Endothelial cell of umbilical vein (primary cell): Measurements from ENCODE around the gene PPM1H. TPM values are rescaled to one million over a fixed set of nuclear protein-coding genes. Genes with fewer than 3 reads are reported as not detected.

Experiments
- BruUV-seq: library from RNA; stranded (reverse); fragments of 400-500 nt; replicated peaks from 2 replicates; lab custom pipeline; 2021; lab: Mats Ljungman, UMichigan
- CTCF ChIA-PET: fragments of 300-600, 350-600 bp; sonication (Branson Sonifier 250); formaldehyde crosslinking; loops from one replicate; lab custom pipeline; 2021; ENCODE audit warnings: antibody characterized with exemption, inconsistent platforms; lab: Charles Lee
- POLR2A ChIA-PET: fragments of 300-600, 350-600 bp; sonication (Branson Sonifier 250); formaldehyde crosslinking; loops from one replicate; lab custom pipeline; 2021; ENCODE audit warnings: antibody characterized with exemption, inconsistent platforms; lab: Charles Lee
- DNase-seq: peaks from one replicate; pipeline ENCODE4 v3.0.0-alpha.2; 2011; ENCODE audit warnings: low read depth, low spot score
- FAIRE-seq: peaks from 2 replicates; lab custom pipeline; 2011; peaks lifted over from hg19 to GRCh38; lab: Jason Lieb, UNC
- H2AFZ ChIP-seq: 2 replicates; pipeline ENCODE4 v1.6.0; 2012; ENCODE audit warnings: low read depth, low read length, control low read depth, inconsistent platforms
- H3K27ac ChIP-seq: 2 replicates; pipeline ENCODE4 v1.5.1; 2011; ENCODE audit warnings: low read depth, mild to moderate bottlenecking, control low read depth, low read length, moderate library complexity; ENCODE audit not compliant: insufficient read depth
- H3K27me3 ChIP-seq, 2 experiments: 2 replicates each; pipeline versions ENCODE4 v1.6.0 to v1.6.1; 2011; ENCODE audit warnings: low read length in 2 of 2, mixed read lengths in 1 of 2; ENCODE audit not compliant: control insufficient read depth in 2 of 2, insufficient read depth in 2 of 2
- H3K36me3 ChIP-seq, 2 experiments: 2 replicates in 1 of 2; 3 replicates in 1 of 2; pipeline ENCODE4 v1.5.1; 2011; ENCODE audit warnings: low read length in 2 of 2, mild to moderate bottlenecking in 1 of 2, moderate library complexity in 1 of 2; ENCODE audit not compliant: control insufficient read depth in 2 of 2, insufficient read depth in 2 of 2; ENCODE audit errors: extremely low read depth in 1 of 2
- H3K4me1 ChIP-seq: 3 replicates; pipeline ENCODE4 v1.5.1; 2011; ENCODE audit warnings: mild to moderate bottlenecking, low read length; ENCODE audit not compliant: control insufficient read depth, insufficient read depth; ENCODE audit errors: extremely low read depth
- H3K4me2 ChIP-seq: 2 replicates; pipeline ENCODE4 v1.6.1; 2011; ENCODE audit warnings: low read length, control low read depth, mixed read lengths; ENCODE audit not compliant: insufficient read depth
- H3K4me3 ChIP-seq, 3 experiments: fragments of 200-600 bp in 1 of 3; sonication (generic), shearing (Covaris generic) in 1 of 3; replicated peaks in 1 of 3; 2 replicates each; pipeline ENCODE4 v1.5.1; 2011 to 2016; ENCODE audit warnings: control low read depth in 3 of 3, low read length in 3 of 3, mild to moderate bottlenecking in 2 of 3, inconsistent platforms in 1 of 3, low read depth in 1 of 3, moderate library complexity in 1 of 3; ENCODE audit not compliant: insufficient read depth in 1 of 3
- H3K79me2 ChIP-seq: 2 replicates; pipeline ENCODE4 v1.6.0; 2012; ENCODE audit warnings: low read length, inconsistent platforms; ENCODE audit not compliant: control insufficient read depth, insufficient read depth
- H3K9ac ChIP-seq: replicated peaks from 2 replicates; pipeline ENCODE3; 2011; ENCODE audit warnings: low read length, control low read depth; ENCODE audit not compliant: insufficient read depth; ENCODE audit errors: extremely low read depth
- H3K9me1 ChIP-seq: replicated peaks from 3 replicates; pipeline ENCODE4 v1.6.0; 2011; ENCODE audit warnings: mild to moderate bottlenecking, low read length; ENCODE audit not compliant: control insufficient read depth, insufficient read depth; ENCODE audit errors: extremely low read depth
- H3K9me3 ChIP-seq: replicated peaks from 2 replicates; pipeline ENCODE4 v1.5.1; 2012; ENCODE audit warnings: low read length, inconsistent platforms; ENCODE audit not compliant: control insufficient read depth, insufficient read depth
- H4K20me1 ChIP-seq: replicated peaks from 2 replicates; pipeline ENCODE3; 2011; ENCODE audit warnings: mild to moderate bottlenecking, low read length; ENCODE audit not compliant: control insufficient read depth, insufficient read depth; ENCODE audit errors: extremely low read depth
- EZH2 ChIP-seq: IDR thresholded peaks from 2 replicates; pipeline ENCODE4 v1.6.1; 2012; ENCODE audit warnings: borderline replicate concordance, low read depth, mild to moderate bottlenecking, moderate library complexity, low read length, inconsistent platforms; ENCODE audit not compliant: severe bottlenecking
- FOS ChIP-seq: IDR thresholded peaks from 2 replicates; pipeline ENCODE4 v1.6.1; 2011; ENCODE audit warnings: mild to moderate bottlenecking, low read length, moderate library complexity, borderline replicate concordance; ENCODE audit not compliant: insufficient read depth
- GATA2 ChIP-seq: IDR thresholded peaks from 2 replicates; pipeline ENCODE4 v1.7.0; 2011; ENCODE audit warnings: low read depth, mild to moderate bottlenecking, moderate library complexity, mixed read lengths, low read length; ENCODE audit not compliant: insufficient read length, insufficient read depth
- JUN ChIP-seq: IDR thresholded peaks from 2 replicates; pipeline ENCODE4 v1.6.1; 2011; ENCODE audit warnings: borderline replicate concordance, low read depth; ENCODE audit not compliant: insufficient read length, insufficient read depth
- MYC ChIP-seq: IDR thresholded peaks from one replicate; pipeline ENCODE4 v1.6.1; 2011; ENCODE audit warnings: mild to moderate bottlenecking, low read depth, low read length
- POLR2A ChIP-seq: IDR thresholded peaks from 2 replicates; pipeline ENCODE4 v1.6.1; 2012; ENCODE audit warnings: low read depth, mild to moderate bottlenecking, control low read depth, low read length
- POLR2AphosphoS5 ChIP-seq: IDR thresholded peaks from 2 replicates; pipeline ENCODE4 v1.6.1; 2012; ENCODE audit warnings: low read depth, mild to moderate bottlenecking, control low read depth, low read length, moderate library complexity; ENCODE audit not compliant: insufficient read depth
- dilution Hi-C: fragments of 300-500 bp; cut with MboI; formaldehyde crosslinking; loops from one replicate; pipeline ENCODE4 v1.15.0; 2019; ENCODE audit warnings: low sequenced_read_pairs; ENCODE audit not compliant: extremely low pct_ligation_motif_present
- intact Hi-C: fragments of 100-400 bp; cut with micrococcal nuclease; formaldehyde crosslinking; loops from one replicate; pipeline ENCODE4 v1.10.0; 2022
- polyA plus RNA-seq, 4 experiments: library from polyadenylated mRNA; depleted of rRNA in 3 of 4; stranded (reverse) in 3 of 4; unstranded in 1 of 4; fragments of >200 nt; gene quantifications; 2 replicates each; pipeline versions ENCODE4 v1.2.1 to v1.2.3, GENCODE V29; 2011 to 2012; ENCODE audit warnings: missing spikeins in 1 of 4
- total RNA-seq: library from RNA; stranded (reverse); gene quantifications from 2 replicates; pipeline ENCODE4 v1.2.3, GENCODE V29; 2021
- TF ChIP-seq, protein P1 (sequence below): IDR thresholded peaks from 2 replicates; pipeline ENCODE4 v1.6.1; 2011; ENCODE audit not compliant: insufficient read depth, insufficient read length
- TF ChIP-seq, protein P2 (sequence below), 2 donors: IDR thresholded peaks; 1 replicate in 1 of 2; 2 replicates in 1 of 2; pipeline ENCODE4 v1.5.1; 2011; ENCODE audit warnings: low read length in 2 of 2, mild to moderate bottlenecking in 2 of 2, moderate library complexity in 2 of 2, control low read depth in 1 of 2, inconsistent platforms in 1 of 2, low read depth in 1 of 2; ENCODE audit not compliant: insufficient read depth in 1 of 2; ENCODE audit errors: extremely low read depth in 1 of 2

The PPM1H gene
- total and polyA plus RNA-seq, 2 donors (not counting 3 experiments of a cell fraction or from before 2014, with no cell fraction given) = 1.0 to 7.2 TPM

DNA sequence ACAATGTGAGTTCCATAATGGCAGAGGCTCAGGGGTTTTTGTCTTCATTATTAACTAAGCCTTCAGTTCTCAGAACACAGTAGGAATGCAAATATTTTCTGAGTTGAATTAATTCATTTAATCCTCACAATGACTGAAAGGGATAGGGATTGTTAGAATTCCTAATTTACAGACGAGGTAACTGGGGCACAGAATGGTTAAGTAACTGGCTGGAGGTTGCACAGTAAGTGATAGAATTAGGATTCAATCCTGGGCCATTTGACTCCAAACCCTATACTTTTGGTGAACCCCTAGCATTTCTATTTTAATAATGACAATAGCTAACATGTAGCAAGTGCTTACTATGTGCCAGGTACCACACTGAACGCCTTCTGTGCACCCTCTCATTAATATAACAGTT, 163.1 kb downstream of the PPM1H start:
- FAIRE-seq (no peak), DNase-seq (no peak)
- Histone ChIP-seq H3K9me3 (no peaks in the 10 kb centered on the region), H3K4me1 (peaks cover 8% of the 10 kb centered on the region), H3K79me2 (no peaks in the 10 kb centered on the region), H3K4me2 (no peak overlapping the region), H3K36me3 (no peaks in the 10 kb centered on the region), H3K27ac (no peak overlapping the region), H2AFZ (no peak overlapping the region), H3K9ac (no peak overlapping the region), H3K9me1 (no peaks in the 10 kb centered on the region), H3K27me3 (no peaks in the 10 kb centered on the region), H4K20me1 (no peaks in the 10 kb centered on the region), H3K4me3 (no peak overlapping the region)
- POLR2A ChIA-PET = no interaction called here
- CTCF ChIA-PET = no interaction called here
- BruUV-seq = no TSS peak
- dilution Hi-C loops = no loop called here
- intact Hi-C loops = no loop called here
- TF ChIP-seq POLR2A (no peak), JUN (no peak), POLR2AphosphoS5 (no peak), EZH2 (no peak), MYC (no peak), FOS (no peak), GATA2 (no peak)
- TF ChIP-seq, protein P1, sequence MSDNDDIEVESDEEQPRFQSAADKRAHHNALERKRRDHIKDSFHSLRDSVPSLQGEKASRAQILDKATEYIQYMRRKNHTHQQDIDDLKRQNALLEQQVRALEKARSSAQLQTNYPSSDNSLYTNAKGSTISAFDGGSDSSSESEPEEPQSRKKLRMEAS = no peak
- TF ChIP-seq, protein P2, sequence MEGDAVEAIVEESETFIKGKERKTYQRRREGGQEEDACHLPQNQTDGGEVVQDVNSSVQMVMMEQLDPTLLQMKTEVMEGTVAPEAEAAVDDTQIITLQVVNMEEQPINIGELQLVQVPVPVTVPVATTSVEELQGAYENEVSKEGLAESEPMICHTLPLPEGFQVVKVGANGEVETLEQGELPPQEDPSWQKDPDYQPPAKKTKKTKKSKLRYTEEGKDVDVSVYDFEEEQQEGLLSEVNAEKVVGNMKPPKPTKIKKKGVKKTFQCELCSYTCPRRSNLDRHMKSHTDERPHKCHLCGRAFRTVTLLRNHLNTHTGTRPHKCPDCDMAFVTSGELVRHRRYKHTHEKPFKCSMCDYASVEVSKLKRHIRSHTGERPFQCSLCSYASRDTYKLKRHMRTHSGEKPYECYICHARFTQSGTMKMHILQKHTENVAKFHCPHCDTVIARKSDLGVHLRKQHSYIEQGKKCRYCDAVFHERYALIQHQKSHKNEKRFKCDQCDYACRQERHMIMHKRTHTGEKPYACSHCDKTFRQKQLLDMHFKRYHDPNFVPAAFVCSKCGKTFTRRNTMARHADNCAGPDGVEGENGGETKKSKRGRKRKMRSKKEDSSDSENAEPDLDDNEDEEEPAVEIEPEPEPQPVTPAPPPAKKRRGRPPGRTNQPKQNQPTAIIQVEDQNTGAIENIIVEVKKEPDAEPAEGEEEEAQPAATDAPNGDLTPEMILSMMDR (IDR thresholded peaks at IDR 0.05; ENCODE audit: extremely low read depth in 1 of 2, insufficient read depth in 1 of 2, low read depth in 1 of 2, low read length in 2 of 2) = no peak
